Right lobe of liver (tissue), 4 donors: ENCODE data around the gene FAM13B.
"Not testable (repeated sequence)": the region's sequence is repeated elsewhere in the genome, so short reads cannot be mapped to it uniquely, and the experiment has no call there.

Experiments
- POLR2A ChIP-seq: fragments of 450-650 bp; IDR thresholded peaks from one replicate; pipeline ENCODE4 v1.6.1; 2017; ENCODE audit warnings: antibody characterized with exemption, mild to moderate bottlenecking
- TF ChIP-seq, protein P1 (sequence below), 4 donors: fragments of 200-600 bp in 3 of 4; fragments of 450-650 bp in 1 of 4; IDR thresholded peaks; one replicate each; pipeline versions ENCODE4 v1.5.1 to v1.8.0; 2016 to 2022; ENCODE audit warnings: antibody characterized with exemption in 4 of 4, mild to moderate bottlenecking in 2 of 4
- donor health status: DM: no; HTN: no; CAD: no.
- donor health status: DM: no; HTN: no; CAD: no.
- donor health status: DM: no; HTN: yes; CAD: no.

DNA sequence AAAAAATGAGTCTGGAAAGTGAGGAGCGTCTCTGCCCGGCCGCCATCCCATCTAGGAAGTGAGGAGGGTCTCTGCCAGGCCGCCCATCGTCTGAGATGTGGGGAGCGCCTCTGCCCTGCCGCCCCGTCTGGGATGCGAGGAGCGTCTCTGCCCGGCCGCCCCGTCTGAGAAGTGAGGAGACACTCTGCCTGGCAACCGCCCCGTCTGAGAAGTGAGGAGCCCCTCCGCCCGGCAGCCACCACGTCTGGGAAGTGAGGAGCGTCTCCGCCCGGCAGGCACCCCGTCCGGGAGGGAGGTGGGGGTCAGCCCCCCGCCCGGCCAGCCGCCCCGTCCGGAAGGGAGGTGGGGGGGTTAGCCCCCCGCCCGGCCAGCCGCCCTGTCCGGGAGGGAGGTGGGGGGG, 37.1 kb upstream of the FAM13B start:
- TF ChIP-seq, protein P1, sequence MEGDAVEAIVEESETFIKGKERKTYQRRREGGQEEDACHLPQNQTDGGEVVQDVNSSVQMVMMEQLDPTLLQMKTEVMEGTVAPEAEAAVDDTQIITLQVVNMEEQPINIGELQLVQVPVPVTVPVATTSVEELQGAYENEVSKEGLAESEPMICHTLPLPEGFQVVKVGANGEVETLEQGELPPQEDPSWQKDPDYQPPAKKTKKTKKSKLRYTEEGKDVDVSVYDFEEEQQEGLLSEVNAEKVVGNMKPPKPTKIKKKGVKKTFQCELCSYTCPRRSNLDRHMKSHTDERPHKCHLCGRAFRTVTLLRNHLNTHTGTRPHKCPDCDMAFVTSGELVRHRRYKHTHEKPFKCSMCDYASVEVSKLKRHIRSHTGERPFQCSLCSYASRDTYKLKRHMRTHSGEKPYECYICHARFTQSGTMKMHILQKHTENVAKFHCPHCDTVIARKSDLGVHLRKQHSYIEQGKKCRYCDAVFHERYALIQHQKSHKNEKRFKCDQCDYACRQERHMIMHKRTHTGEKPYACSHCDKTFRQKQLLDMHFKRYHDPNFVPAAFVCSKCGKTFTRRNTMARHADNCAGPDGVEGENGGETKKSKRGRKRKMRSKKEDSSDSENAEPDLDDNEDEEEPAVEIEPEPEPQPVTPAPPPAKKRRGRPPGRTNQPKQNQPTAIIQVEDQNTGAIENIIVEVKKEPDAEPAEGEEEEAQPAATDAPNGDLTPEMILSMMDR (IDR thresholded peaks at IDR 0.05) = not testable (repeated sequence)
- not testable (repeated sequence) for TF ChIP-seq POLR2A
